NCI-H2227 (cell line): ENCODE results near the gene SLFN14.
A peak's percentile ranks its signal among the peaks of the same experiment; 100 is the strongest.
"Not testable (repeated sequence)": the region's sequence is repeated elsewhere in the genome, so short reads cannot be mapped to it uniquely, and the experiment has no call there.

Source experiments
- DNase-seq: peaks from one replicate; lab custom pipeline; 2025; ENCODE audit not compliant: unreplicated experiment; lab: John Stamatoyannopoulos, UW

Gene SLFN14

GRCh38 chr17:35560703-35561102 lies at the start of gene SLFN14:
Gene SLFN14, minus strand, starts transcription at chr17:35560819. Its CDS starts 2,757 bp downstream, at chr17:35558062.
- no peak for DNase-seq

- DNase-seq, result no peak
Measured at GRCh38 chr17:35609831-35610230, 49.2 kb upstream of the SLFN14 start.

GRCh38 chr17:35607239-35607847 lies 46.7 kb upstream of the SLFN14 start:
- DNase-seq, result no peak

- no peak for DNase-seq
Measured at GRCh38 chr17:35605678-35606077, 45.1 kb upstream of the SLFN14 start.

GRCh38 chr17:35603674-35604073 lies 43.1 kb upstream of the SLFN14 start:
- no peak for DNase-seq

- no peak for DNase-seq
Measured at GRCh38 chr17:35597604-35598003, 37.0 kb upstream of the SLFN14 start.

GRCh38 chr17:35596530-35597233 lies 36.1 kb upstream of the SLFN14 start:
- no peak for DNase-seq

- no peak for DNase-seq
Measured at GRCh38 chr17:35596072-35596471, 35.5 kb upstream of the SLFN14 start.

- no peak for DNase-seq
Measured at GRCh38 chr17:35588196-35588920, 27.7 kb upstream of the SLFN14 start.

GRCh38 chr17:35587074-35587961 lies 26.7 kb upstream of the SLFN14 start, which contains the start of gene AP2B1:
Gene AP2B1, plus strand, starts transcription at chr17:35587322. Its CDS starts 6,709 bp downstream, at chr17:35594031.
- DNase-seq, result peak; percentile 95

- DNase-seq, result no peak
Measured at GRCh38 chr17:35586569-35587073, 26.0 kb upstream of the SLFN14 start.

GRCh38 chr17:35584061-35584460 lies 23.4 kb upstream of the SLFN14 start:
- DNase-seq, result no peak

GRCh38 chr17:35578929-35579432 lies 18.4 kb upstream of the SLFN14 start:
- no peak for DNase-seq

GRCh38 chr17:35578197-35578928 lies 17.7 kb upstream of the SLFN14 start, which contains the start of gene PEX12:
Gene PEX12, minus strand, starts transcription at chr17:35578571. Its CDS starts 550 bp downstream, at chr17:35578021.
- peak; percentile 91 for DNase-seq

GRCh38 chr17:35577830-35578196 lies 17.2 kb upstream of the SLFN14 start:
- no peak for DNase-seq

GRCh38 chr17:35575759-35576158 lies 15.1 kb upstream of the SLFN14 start:
- DNase-seq, result no peak

- DNase-seq, result no peak
Measured at GRCh38 chr17:35569405-35569804, 8.8 kb upstream of the SLFN14 start.

- peak; percentile 5 for DNase-seq
Measured at GRCh38 chr17:35568561-35568960, 7.9 kb upstream of the SLFN14 start.

- DNase-seq, result no peak
Measured at GRCh38 chr17:35566968-35567367, 6.3 kb upstream of the SLFN14 start.

GRCh38 chr17:35563181-35563580 lies 2.6 kb upstream of the SLFN14 start:
- DNase-seq, result not testable (repeated sequence)
